NCI-H1694 (cell line): ENCODE results near the gene RASGRP2.
"Not testable (repeated sequence)": the region's sequence is repeated elsewhere in the genome, so short reads cannot be mapped to it uniquely, and the experiment has no call there.

Source experiments
- DNase-seq: peaks from one replicate; lab custom pipeline; 2025; lab: John Stamatoyannopoulos, UW

Gene RASGRP2

DNA sequence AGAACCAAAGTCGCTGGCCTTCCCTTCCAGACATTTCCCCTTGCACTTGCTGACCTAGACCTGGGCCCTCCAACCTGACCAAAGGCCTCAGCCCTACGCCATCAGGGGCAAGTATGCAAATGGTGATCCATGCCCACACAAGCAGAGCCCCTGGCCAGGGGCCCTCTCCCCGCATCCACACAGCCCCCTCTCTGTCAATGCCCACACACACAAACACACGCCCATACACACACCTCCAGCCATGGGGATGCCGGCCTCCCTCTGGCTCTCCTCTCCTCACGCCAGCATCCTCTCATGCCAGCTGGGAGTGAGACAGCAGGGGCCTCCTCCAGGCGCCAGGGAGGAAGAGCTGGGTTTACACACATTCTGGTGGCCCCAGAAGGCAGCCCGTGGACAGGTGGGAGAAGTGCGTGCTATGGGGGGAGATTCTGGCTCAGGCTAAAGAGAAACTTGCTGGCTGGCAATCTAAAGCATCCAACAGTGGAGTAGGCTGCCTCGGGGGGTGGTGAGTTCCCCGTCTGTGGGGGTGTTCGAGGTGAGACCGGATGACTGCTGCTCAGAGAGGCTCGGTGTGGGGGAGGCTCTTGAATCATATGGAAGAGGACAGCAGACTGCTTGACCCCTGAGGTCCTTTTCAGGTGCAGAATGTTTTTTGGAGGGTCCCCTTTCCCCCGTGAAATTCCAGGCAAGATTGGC is 25.7 kb downstream of the RASGRP2 start:
- peak; percentile 33 for DNase-seq

DNA sequence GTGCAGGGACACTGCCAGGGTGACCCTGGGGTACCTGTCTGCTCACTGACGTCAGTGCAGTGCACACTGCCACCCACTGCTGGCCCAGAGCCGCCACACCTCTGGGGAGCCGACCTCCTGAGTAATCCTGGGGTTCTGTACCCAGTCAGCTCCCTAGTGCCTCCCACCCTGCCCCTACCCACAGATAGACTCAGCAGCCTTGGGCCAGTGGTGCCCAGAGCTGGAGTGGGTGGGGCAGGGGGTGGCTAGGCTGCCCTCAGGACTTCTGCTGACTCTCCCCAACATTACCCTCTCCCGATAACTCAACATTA is 26.7 kb downstream of the RASGRP2 start:
- DNase-seq, result no peak

DNA sequence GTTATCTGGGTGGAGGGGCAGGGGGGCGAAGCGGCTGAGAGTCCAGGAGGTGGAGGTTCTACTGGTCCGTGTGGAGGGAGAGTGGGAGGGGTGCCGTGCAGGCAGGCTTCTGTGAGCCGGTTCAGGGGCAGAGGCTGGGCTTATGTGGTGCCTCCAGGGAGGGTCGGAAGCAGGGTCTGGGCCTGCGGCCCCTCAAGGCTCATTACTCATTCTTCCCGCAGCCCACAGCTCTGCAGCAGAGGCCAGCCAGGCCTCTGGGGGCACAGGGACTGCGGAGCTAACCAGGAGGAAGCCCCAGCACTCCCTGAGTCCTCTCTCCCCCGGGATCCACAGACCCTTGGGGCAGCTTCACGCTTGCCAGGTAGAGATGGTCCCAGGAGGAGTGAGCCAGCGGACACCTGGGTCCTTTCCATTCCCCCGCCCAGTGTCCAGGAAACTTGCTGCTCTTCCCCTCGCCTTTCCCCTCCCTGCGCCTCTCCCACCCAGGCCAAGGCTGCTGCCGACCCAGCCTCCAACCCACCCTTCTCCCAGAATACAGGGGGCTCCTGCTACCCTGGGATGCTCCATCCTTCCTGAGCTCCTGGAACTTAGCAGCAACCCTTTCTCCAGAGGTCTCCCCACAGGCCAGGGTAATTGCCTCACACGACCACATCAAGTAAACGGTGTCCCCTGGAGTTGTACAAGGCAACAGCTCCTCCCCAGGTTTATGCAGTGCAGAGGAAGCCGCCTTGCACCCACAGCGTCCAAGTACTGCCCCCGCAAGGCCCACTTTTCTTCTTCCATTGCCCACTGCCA is 27.3 kb downstream of the RASGRP2 start:
- no peak for DNase-seq

DNA sequence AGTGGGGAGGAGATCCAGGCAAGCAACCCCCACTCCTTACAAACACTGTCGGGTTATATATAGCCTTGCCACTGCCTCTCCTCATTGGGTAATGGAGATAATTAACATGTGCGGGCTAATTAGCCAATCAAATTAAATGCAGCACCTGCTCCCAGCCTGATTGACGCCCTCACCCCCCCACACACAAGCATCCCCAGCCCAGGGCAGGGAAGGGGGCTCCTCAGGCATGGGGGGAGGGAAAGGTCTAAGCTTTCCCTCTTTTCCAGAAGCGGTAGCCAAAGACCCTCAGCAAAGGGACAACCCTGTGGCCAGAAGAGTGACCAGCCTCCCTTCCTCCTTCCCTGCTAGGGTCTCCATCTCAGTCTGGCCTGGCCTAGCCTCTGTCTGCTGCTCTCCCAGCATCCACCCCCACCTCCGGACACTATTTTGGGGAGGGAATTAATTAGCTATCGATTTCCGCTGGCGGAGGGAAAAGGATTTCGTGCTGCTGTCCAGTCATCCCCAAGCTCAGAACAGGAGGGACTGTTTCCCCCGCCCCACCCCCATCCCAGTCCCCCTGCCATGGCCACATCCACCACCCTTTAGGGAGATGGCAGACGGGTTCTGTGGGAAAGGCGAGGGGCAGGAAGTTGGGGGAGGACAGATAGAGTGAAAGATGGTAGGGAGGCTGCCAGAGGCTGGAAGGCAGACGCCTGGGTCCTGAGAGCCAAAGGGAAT is 28.0 kb downstream of the RASGRP2 start:
- no peak for DNase-seq

DNA sequence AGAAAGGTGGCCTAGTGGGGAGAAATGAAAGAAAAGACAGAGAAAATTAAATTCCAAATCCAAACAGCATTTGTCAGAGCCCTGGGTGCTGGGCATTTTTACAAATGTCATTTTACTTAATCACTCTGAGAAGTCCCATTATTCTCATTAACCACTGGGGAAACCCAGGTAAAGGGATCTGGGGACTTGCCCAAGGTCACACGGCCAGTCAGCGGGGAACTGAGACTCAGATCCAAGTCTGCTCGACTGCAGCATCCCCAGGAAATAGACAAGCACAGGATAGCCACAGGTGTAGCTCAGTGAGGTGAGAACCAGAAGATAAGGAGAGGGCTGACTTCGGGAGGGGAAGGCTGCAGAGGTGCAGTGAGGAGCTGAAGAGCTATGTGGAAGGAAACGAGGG is 28.8 kb downstream of the RASGRP2 start:
- DNase-seq, result no peak

DNA sequence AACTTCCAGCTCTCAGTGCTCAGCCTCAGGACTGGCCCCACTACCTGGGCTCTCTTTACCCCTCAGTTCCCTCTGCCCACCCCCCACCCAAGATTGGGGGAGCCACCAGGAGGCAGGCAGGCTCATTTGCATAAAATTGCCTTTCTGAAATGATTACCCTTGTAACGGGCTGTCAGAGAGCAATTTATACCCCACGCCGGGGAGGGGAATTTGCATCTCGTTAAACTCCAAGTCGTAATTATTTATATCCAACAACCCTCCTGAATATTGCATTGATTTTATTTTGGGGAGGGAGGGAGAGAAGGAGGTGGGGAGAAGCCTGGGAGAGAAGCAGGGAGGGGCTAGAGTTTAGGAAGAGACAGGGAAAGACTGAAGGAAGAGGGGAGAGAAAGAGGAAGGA is 29.3 kb downstream of the RASGRP2 start:
- DNase-seq, result no peak

DNA sequence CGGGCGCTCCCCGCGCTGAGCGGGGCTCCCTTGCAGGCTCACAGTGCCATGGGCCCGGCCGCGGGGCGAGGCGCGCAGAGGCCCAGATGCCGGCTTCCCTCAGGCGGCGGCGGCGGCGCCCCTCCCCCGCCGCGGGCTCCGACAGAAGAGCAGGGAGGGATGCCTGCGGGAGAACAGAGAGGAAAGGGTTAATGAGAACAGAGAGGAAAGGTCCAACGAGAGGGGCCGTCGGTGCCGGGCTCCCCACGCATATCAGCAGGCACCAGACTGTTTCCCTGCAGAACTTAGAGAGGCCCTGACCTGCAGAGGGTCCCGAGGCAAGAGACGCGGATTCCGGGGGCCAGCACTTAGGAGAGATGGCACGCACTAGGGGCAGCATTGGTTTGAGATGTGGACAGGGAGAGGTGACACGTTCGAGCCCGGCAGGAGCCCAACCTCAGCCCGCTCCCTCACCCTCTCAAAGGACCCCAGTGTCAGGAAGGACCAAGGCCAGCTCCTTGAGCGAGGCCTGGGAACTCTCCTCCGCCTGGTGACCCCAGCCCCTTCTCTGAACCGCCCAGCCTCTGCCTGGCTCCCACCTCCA is 30.1 kb downstream of the RASGRP2 start:
- no peak for DNase-seq

DNA sequence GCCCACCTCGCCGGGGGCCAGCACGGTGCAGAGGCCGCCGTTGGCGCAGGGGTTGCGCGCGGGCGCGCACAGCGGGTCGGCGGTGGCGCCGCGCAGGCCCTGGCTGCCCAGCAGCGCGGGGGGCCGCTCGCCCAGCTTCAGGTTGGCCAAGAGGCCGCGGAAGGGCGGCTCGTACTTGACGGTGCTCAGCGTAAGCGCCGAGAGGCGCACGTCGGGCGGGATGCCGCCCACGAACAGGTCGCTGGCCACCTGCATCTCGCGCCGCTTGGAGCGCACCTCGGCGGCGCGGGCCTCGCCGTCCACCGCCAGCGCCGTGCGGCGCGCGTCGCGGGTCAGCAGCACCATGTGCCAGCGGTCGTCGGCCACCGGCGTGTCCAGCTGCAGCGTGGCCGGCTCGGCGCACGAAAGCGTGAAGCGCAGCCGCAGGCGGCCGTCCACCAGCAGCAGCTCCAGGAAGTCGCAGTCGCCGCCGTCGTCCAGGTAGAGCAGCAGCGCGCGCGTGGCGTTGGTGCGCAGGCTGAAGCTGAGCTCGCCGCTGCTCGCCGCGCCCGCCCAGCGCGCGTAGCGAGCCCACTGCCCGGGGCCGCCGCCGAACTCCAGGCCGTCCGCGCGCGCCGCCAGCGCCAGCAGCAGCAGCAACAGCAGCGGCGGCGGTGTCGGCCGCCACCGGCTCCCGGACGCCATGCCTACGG is 30.8 kb downstream of the RASGRP2 start:
- no peak for DNase-seq

DNA sequence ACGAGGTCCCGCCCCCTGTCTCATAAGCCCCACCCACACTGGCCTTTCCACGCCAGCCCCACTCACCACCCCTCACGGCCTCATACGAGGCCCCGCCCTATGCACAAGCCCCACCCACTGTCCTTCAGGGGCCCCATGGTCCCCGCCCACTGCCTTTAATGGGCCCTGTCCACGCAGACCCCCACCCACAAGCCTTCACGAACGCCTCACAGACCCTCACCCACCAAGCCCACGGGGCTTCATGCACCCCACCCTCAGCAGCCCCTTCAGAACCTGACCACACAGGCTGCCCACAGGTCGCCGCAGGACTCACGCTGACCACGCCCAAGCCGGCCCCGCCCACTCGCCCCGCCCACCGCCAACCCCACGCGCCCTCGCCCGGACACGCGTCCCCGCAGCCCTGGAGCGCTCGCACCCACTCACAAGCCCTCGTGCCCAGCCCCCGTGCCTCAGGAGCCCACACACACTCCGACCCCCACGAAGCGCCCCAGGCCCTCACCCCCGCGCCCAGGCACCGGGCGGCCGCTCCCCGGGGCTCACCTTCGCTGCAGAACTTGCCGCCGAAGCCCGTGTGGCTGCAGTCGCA is 31.4 kb downstream of the RASGRP2 start:
- no peak for DNase-seq

DNA sequence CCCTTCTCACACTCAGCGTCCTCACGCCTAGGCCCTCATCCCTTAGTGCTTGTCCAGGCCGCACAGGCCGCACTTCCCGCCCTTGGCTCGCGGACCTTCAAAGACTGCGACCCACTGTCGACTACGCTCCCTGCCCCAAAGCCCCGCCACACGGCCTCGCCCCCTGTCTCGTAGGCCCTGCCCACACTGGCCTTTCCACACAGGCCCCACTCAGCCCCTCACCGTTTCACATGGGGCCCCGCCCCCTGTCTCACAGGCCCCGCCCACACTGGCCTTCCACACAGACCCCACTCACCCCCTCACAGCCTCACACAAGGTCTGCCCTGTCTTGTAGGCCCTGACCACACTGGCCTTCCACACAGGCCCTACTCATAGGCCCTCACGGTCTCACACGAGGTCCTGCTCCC is 32.0 kb downstream of the RASGRP2 start:
- DNase-seq, result no peak

DNA sequence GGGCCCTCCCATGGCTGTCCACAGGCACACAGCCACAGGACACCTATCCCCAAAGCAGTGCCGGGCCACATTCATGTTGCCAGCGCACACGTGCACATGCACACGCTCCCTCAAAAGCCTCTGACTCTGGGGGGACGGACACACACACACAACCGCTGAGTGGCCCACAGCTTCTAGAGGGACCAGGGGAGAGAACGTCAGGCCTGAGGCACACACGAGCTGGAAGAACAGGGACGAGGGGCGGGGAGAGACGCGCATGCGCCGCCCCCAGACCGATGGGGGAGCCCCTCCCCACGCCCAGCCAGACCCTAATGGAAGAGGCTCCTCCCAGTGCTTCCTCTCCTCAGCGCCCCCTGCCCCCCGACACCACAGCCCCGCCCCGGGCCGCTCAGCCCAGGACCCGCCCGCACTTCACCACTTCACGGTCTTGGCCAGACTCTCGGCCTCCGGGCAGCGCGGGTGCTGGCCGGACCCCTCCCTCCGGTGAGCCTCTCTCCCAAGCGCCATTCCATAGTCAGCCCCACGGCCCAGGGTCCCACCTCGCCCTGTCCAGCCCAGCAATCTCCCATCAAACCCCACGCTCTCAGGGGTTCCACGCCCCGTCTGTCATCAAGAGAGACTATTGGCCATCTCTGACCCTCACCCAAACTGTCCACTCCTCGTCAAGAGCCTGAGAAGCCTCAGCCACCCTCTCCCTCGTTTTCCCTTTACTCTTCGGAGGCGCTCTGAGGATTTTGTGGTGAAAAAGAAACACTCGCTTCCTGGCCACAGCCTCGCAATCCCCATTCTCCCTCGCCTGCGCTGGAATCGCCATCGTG is 32.6 kb downstream of the RASGRP2 start:
- no peak for DNase-seq

DNA sequence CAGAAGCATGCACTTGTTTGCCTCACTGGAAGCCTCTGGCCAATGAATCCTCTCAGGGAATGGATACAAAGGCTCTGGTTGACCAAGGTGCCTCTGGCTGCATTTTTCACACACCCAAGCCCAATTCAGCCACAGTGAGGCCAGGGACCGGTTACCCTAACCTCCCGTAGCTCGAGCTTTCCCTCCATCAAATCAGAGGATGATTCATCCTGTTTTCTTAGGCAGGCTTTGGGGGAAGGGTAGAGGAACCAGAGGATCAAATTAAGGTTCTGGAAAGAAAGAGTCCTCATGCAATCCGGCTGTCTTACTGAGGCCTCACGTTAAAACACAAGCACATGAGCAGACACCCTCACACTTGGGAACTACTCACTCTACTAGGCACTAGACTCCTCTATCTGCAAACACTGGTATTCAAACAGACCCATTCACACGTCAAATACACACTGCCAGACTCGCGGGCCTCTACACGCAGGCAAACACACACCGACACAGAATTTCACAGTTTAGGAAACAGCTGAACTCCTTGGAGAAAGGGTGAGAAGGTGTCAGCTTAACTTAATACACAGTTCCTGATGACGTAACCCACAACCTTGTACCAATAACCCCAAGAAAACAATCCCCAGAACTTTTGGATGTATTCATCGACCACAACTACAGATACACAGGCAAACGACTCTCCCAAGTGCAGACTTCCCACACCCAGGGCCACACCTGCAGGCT is 33.4 kb downstream of the RASGRP2 start:
- no peak for DNase-seq

DNA sequence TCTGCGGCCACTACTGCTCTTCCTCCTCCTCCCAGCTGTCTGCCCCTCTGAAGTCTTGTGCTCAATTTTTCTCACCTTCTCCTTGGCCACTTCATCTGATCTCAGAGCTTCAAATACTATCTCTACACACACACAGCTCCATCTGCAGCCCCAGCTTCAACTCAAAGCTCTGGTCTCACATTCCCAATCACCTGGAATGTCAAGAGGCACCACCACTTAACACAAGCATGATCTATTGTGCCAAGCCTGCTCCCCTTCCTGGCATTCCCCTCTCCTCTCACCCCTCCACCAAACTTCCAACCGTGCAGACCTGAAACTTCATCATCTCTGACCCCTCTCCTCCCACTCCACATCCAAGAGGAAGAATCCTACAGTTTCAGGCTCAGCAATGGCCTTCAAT is 38.4 kb downstream of the RASGRP2 start:
- DNase-seq, result no peak

DNA sequence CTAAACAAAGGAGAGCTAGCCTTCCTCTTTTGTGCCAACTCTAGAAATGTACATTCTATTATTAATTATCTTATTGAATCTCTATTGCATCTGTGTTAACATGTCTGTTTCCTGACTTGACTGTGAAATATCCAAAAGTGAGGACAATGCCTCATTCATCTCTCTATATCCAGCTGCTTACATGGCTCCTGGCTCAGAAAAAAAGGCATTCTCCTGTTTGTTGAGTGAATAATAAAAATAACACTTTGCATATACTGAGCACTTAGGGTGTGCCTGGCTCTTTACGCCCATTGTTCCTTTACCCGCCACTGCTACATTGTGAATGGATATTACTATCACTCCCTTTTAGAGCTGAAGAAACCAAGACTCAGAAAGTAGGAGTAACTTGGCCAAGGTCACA is 40.9 kb downstream of the RASGRP2 start:
- no peak for DNase-seq

DNA sequence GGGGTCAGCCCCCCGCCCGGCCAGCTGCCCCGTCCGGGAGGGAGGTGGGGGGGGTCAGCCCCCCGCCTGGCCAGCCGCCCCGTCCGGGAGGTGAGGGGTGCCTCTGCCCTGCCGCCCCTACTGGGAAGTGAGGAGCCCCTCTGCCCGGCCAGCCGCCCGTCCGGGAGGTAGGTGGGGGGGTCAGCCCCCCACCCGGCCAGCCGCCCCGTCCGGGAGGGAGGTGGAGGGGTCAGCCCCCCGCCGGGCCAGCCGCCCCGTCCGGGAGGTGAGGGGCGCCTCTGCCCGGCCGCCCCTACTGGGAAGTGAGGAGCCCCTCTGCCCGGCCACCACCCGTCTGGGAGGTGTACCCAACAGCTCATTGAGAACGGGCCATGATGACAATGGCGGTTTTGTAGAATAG is 42.0 kb downstream of the RASGRP2 start:
- not testable (repeated sequence) for DNase-seq

DNA sequence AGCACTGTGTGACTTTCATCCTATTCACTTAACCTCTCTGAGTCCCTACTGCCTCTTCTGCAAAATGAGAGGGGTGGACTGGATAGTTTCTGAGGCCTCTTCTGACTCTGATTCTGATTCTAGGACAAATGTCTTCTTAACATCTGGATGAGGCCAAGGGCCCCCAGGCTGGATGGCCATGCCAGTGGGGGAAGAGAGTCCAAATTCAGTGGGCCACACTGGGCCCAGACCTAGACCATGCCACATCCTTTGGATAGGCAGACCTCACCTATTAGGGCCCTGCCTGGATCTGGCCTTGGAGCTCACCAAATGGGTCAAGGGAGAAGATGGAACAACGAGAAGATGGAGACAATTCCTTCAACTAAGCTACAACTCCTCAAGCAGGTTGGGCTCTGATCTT is 45.5 kb downstream of the RASGRP2 start:
- DNase-seq, result no peak

DNA sequence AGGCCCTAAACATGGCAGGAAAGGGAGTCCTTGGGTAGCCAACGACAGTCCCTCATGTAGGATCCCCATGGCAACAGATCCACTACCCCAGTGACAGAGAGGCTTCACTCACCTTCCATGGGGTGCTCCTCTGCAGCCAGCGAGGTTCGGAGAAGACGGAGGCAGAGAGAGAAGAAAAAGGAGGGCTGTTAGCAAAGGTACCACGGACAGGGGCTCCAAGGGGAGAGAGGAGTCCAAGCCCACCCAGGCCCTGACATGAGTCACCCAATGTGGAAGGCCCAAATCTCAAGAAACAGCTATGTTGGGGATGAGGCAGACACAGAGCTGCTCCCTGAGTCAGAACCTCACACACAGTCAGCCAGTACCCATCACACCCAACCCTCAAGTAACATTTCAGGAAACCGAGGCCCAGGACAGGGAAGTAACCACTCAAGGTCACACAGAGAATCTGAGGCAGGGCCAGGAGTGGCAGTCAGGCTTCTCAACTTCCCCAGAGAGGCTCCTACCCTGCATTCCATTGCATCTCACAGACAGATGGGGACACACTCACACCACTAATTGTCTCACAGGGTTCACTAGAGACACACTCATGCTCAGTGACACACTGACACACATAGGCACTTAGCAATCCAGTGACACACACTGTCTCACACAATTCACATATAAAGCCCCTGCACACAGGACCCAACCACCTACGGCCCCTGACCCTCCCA is 46.1 kb downstream of the RASGRP2 start:
- no peak for DNase-seq

DNA sequence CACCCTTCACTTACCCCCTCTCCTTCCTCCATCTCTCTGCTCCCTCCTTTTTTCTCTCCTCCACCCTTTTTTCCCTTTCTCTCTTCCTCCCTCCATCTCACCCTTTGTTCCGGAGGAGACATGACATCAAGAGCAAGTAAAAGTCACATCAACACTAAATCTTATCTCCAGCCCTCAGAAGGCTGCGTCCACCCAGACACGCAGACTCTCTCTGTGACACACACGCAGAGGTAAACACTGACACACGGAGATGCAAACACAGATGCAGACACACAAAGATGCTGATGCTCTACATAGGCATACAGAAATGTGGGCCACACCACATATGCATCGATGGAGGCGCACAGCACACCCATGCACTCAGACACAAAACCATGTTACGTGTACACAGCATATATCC is 47.9 kb downstream of the RASGRP2 start:
- no peak for DNase-seq

DNA sequence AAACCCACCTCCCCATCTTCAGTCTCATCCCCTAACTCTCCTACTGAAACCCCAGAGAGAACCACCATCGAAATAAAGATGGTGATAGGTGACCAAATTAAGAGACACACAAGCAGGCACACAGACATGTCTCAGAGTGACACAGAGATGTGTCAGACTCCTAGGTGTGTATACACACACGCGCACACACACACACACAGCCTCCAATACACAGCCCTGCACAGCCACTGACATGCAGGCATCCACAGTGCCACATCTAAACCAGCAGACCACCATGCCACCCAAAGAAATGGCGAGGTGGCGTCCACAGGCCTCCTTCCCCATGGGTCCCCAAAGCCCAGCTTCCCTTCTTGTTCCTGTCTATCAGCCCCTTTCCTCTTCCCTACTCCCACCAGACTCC is 48.4 kb downstream of the RASGRP2 start:
- no peak for DNase-seq
